Measurements from ENCODE around the gene ARRB2. TPM values are rescaled to one million over a fixed set of nuclear protein-coding genes. Genes with fewer than 3 reads are reported as not detected.

ARRB2 gene
- total and polyA plus RNA-seq, 2 of the 13 experiments (the other 11 are each of a cell fraction or from before 2014, with no cell fraction given), result 21.5 to 49.2 TPM

DNA sequence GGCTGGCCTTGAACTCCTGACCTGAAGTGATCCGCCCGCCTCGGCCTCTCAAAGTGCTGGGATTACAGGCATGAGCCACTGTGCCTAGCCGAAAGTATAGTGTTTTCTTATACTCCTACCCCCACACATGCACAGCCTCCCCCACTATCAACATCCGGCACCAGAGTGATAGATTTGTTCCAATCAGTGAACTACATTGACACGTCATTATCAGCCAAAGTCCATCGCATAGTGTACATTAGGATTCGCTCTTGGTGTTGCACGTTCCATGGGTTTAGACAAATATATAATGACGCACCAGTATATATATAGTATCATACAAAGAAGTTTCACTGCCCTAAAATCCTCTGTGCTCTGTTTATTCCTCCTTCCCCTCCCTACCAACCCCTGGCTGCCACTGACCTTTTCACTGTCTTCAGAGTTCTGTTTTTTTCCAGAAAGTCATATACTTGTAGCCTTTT is 49.4 kb downstream of the ARRB2 start (continued):
- TF ChIP-seq, protein P1, sequence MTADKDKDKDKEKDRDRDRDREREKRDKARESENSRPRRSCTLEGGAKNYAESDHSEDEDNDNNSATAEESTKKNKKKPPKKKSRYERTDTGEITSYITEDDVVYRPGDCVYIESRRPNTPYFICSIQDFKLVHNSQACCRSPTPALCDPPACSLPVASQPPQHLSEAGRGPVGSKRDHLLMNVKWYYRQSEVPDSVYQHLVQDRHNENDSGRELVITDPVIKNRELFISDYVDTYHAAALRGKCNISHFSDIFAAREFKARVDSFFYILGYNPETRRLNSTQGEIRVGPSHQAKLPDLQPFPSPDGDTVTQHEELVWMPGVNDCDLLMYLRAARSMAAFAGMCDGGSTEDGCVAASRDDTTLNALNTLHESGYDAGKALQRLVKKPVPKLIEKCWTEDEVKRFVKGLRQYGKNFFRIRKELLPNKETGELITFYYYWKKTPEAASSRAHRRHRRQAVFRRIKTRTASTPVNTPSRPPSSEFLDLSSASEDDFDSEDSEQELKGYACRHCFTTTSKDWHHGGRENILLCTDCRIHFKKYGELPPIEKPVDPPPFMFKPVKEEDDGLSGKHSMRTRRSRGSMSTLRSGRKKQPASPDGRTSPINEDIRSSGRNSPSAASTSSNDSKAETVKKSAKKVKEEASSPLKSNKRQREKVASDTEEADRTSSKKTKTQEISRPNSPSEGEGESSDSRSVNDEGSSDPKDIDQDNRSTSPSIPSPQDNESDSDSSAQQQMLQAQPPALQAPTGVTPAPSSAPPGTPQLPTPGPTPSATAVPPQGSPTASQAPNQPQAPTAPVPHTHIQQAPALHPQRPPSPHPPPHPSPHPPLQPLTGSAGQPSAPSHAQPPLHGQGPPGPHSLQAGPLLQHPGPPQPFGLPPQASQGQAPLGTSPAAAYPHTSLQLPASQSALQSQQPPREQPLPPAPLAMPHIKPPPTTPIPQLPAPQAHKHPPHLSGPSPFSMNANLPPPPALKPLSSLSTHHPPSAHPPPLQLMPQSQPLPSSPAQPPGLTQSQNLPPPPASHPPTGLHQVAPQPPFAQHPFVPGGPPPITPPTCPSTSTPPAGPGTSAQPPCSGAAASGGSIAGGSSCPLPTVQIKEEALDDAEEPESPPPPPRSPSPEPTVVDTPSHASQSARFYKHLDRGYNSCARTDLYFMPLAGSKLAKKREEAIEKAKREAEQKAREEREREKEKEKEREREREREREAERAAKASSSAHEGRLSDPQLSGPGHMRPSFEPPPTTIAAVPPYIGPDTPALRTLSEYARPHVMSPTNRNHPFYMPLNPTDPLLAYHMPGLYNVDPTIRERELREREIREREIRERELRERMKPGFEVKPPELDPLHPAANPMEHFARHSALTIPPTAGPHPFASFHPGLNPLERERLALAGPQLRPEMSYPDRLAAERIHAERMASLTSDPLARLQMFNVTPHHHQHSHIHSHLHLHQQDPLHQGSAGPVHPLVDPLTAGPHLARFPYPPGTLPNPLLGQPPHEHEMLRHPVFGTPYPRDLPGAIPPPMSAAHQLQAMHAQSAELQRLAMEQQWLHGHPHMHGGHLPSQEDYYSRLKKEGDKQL (CRISPR knock-in tag; IDR thresholded peaks at IDR 0.05; ENCODE audit: low read depth), result peak; percentile 82
- TF ChIP-seq ZBTB46 (CRISPR knock-in tag; IDR thresholded peaks at IDR 0.05; ENCODE audit: borderline replicate concordance) (peak; percentile 35; the same call in 1 of the 2 replicates), THAP11 (CRISPR knock-in tag; IDR thresholded peaks at IDR 0.05) (peak; percentile 72; the same call in 1 of the 2 replicates), ZSCAN31 (CRISPR knock-in tag; IDR thresholded peaks at IDR 0.05; ENCODE audit: low read depth) (no peak), ZBED4 (CRISPR knock-in tag; IDR thresholded peaks at IDR 0.05; ENCODE audit: borderline replicate concordance) (no peak), ZBTB38 (CRISPR knock-in tag; IDR thresholded peaks at IDR 0.05) (peak; percentile 45; the same call in 1 of the 2 replicates), CEBPG (CRISPR knock-in tag; IDR thresholded peaks at IDR 0.05) (peak; percentile 78), ZFP36L1 (CRISPR knock-in tag; IDR thresholded peaks at IDR 0.05) (no peak), ZNF430 (CRISPR knock-in tag; IDR thresholded peaks at IDR 0.05) (peak; percentile 78; the same call in 1 of the 2 replicates), SKI (IDR thresholded peaks at IDR 0.05; ENCODE audit: partially characterized antibody) (peak; percentile 49), ETV6 (CRISPR knock-in tag; conservative IDR thresholded peaks at IDR 0.05) (no peak), PRDM15 (CRISPR knock-in tag; IDR thresholded peaks at IDR 0.05) (no peak)
- TF ChIP-seq, protein P2, sequence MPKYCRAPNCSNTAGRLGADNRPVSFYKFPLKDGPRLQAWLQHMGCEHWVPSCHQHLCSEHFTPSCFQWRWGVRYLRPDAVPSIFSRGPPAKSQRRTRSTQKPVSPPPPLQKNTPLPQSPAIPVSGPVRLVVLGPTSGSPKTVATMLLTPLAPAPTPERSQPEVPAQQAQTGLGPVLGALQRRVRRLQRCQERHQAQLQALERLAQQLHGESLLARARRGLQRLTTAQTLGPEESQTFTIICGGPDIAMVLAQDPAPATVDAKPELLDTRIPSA (CRISPR knock-in tag; IDR thresholded peaks at IDR 0.05; ENCODE audit: borderline replicate concordance), result no peak

Data from HepG2 (cell line).